WTC11 (cell line): ENCODE data around the gene CARD9. TPM values are rescaled to one million over a fixed set of nuclear protein-coding genes. Genes with fewer than 3 reads are reported as not detected.

Experiments
- ATAC-seq: fragments of 200-7000 bp; cut with Tn5 transposase; 2 replicates; pipeline ENCODE4 v1.10.0; 2021; ENCODE audit warnings: mild to moderate bottlenecking, moderate library complexity
- CTCF ChIA-PET: fragments of 300-600 bp; sonication (Branson Sonifier 250); formaldehyde crosslinking; loops from one replicate; lab custom pipeline; 2021; ENCODE audit warnings: antibody characterized with exemption; lab: Charles Lee
- POLR2A ChIA-PET: fragments of 350-600 bp; sonication (Branson Sonifier 250); formaldehyde crosslinking; loops from one replicate; lab custom pipeline; 2021; ENCODE audit warnings: antibody characterized with exemption; lab: Charles Lee
- DNase-seq: peaks from one replicate; pipeline ENCODE4 v3.0.0; 2021; ENCODE audit warnings: low spot score
- H3K27ac Mint-ChIP-seq: 2 replicates; pipeline ENCODE4 v1.8.0; 2021; ENCODE audit warnings: mixed read lengths
- H3K27me3 Mint-ChIP-seq: 2 replicates; pipeline ENCODE4 v1.8.0; 2021; ENCODE audit warnings: low read depth, mild to moderate bottlenecking, moderate library complexity, mixed read lengths
- H3K36me3 Mint-ChIP-seq: 2 replicates; pipeline ENCODE4 v1.8.0; 2021; ENCODE audit warnings: mixed read lengths
- H3K4me1 Mint-ChIP-seq: 2 replicates; pipeline ENCODE4 v1.8.0; 2022; ENCODE audit warnings: mixed read lengths
- H3K4me3 Mint-ChIP-seq: 2 replicates; pipeline ENCODE4 v1.8.0; 2021; ENCODE audit warnings: mild to moderate bottlenecking, moderate library complexity, mixed read lengths
- H3K9me3 Mint-ChIP-seq: 2 replicates; pipeline ENCODE4 v1.8.0; 2021; ENCODE audit warnings: mixed read lengths
- ATF1 ChIP-seq: sonication (generic); formaldehyde crosslinking; IDR thresholded peaks from 2 replicates; pipeline ENCODE4 v1.8.1; 2023; ENCODE audit warnings: mild to moderate bottlenecking, moderate library complexity, missing genetic modification reagents
- ERG ChIP-seq: fragments of 250-450 bp; sonication (Bioruptor Pico); IDR thresholded peaks from 2 replicates; pipeline ENCODE4 v1.8.0; 2021; ENCODE audit warnings: mild to moderate bottlenecking
- FOXK1 ChIP-seq: sonication (generic); formaldehyde crosslinking; IDR thresholded peaks from 2 replicates; pipeline ENCODE4 v1.8.0; 2022; ENCODE audit warnings: mild to moderate bottlenecking, moderate library complexity, missing genetic modification reagents
- FOXP4 ChIP-seq: sonication (generic); formaldehyde crosslinking; IDR thresholded peaks from 2 replicates; pipeline ENCODE4 v1.8.0; 2022; ENCODE audit warnings: mild to moderate bottlenecking, missing genetic modification reagents
- MLX ChIP-seq: sonication (generic); formaldehyde crosslinking; IDR thresholded peaks from 2 replicates; pipeline ENCODE4 v1.8.1; 2023; ENCODE audit warnings: mild to moderate bottlenecking, missing genetic modification reagents, moderate library complexity
- NFATC4 ChIP-seq: fragments of 250-450 bp; sonication (Bioruptor Pico); IDR thresholded peaks from 2 replicates; pipeline ENCODE4 v1.9.0; 2021; ENCODE audit warnings: mild to moderate bottlenecking
- NFE2L1 ChIP-seq: sonication (generic); formaldehyde crosslinking; IDR thresholded peaks from 2 replicates; pipeline ENCODE4 v1.8.1; 2023; ENCODE audit warnings: missing genetic modification reagents
- NR3C1 ChIP-seq: sonication (generic); formaldehyde crosslinking; conservative IDR thresholded peaks from 2 replicates; pipeline ENCODE4 v1.8.1; 2023; ENCODE audit warnings: low read depth, mild to moderate bottlenecking, missing genetic modification reagents
- PRDM15 ChIP-seq: sonication (generic); formaldehyde crosslinking; IDR thresholded peaks from 2 replicates; pipeline ENCODE4 v1.8.0; 2022; ENCODE audit warnings: missing genetic modification reagents
- STAT6 ChIP-seq: sonication (generic); formaldehyde crosslinking; conservative IDR thresholded peaks from 2 replicates; pipeline ENCODE4 v1.8.1; 2023; ENCODE audit warnings: mild to moderate bottlenecking, low read depth, missing genetic modification reagents, moderate library complexity
- ZNF121 ChIP-seq: sonication (generic); formaldehyde crosslinking; IDR thresholded peaks from 2 replicates; pipeline ENCODE4 v1.8.0; 2023; ENCODE audit warnings: missing genetic modification reagents
- ZNF138 ChIP-seq: sonication (generic); formaldehyde crosslinking; conservative IDR thresholded peaks from 2 replicates; pipeline ENCODE4 v1.8.1; 2022; ENCODE audit warnings: mild to moderate bottlenecking, moderate library complexity, missing genetic modification reagents
- ZNF219 ChIP-seq: sonication (generic); formaldehyde crosslinking; IDR thresholded peaks from 2 replicates; pipeline ENCODE4 v1.8.0; 2023; ENCODE audit warnings: missing genetic modification reagents, mild to moderate bottlenecking, borderline replicate concordance
- ZNF232 ChIP-seq: sonication (generic); formaldehyde crosslinking; IDR thresholded peaks from 2 replicates; pipeline ENCODE4 v1.8.0; 2022; ENCODE audit warnings: mild to moderate bottlenecking, missing genetic modification reagents
- ZNF423 ChIP-seq: fragments of 250-450 bp; sonication (Bioruptor Pico); IDR thresholded peaks from 2 replicates; pipeline ENCODE4 v2.1.2; 2022; ENCODE audit warnings: mild to moderate bottlenecking, moderate library complexity
- ZNF671 ChIP-seq: fragments of 250-450 bp; sonication (Bioruptor Pico); IDR thresholded peaks from 2 replicates; pipeline ENCODE4 v1.8.0; 2021; ENCODE audit warnings: mild to moderate bottlenecking
- total RNA-seq: library from RNA; stranded (reverse); gene quantifications from 3 replicates; pipeline ENCODE4 v1.2.3, GENCODE V29; 2021
- TF ChIP-seq, protein P1 (sequence below): sonication (generic); formaldehyde crosslinking; IDR thresholded peaks from 2 replicates; pipeline ENCODE4 v1.8.0; 2023; ENCODE audit warnings: mild to moderate bottlenecking, missing genetic modification reagents
- TF ChIP-seq, protein P2 (sequence below): sonication (generic); formaldehyde crosslinking; IDR thresholded peaks from 2 replicates; pipeline ENCODE4 v1.8.1; 2023; ENCODE audit warnings: mild to moderate bottlenecking, missing genetic modification reagents

The CARD9 gene
- total RNA-seq, 1 experiment from 2014 or later: 0.96 TPM

GRCh38 chr9:136400038-136400834 is 26.8 kb upstream of the CARD9 start, which contains the start of gene SNAPC4 (continued):
- TF ChIP-seq FOXP4 (CRISPR knock-in tag): peak; percentile 40; the same call in 1 of the 2 replicates
- no peak for TF ChIP-seq STAT6 (CRISPR knock-in tag)
- 0 out of 2 replicates have a peak, but pooled peaks have one; percentile 33 for TF ChIP-seq ERG
- peak; percentile 15; the same call in 1 of the 2 replicates for TF ChIP-seq ZNF671 (CRISPR knock-in tag)
- TF ChIP-seq NFATC4 (CRISPR knock-in tag): peak; percentile 44; the same call in 1 of the 2 replicates
- TF ChIP-seq MLX (CRISPR knock-in tag): no peak
- TF ChIP-seq FOXK1: peak; percentile 56; the same call in 1 of the 2 replicates
- no peak for TF ChIP-seq ZNF138
- TF ChIP-seq, protein P1, sequence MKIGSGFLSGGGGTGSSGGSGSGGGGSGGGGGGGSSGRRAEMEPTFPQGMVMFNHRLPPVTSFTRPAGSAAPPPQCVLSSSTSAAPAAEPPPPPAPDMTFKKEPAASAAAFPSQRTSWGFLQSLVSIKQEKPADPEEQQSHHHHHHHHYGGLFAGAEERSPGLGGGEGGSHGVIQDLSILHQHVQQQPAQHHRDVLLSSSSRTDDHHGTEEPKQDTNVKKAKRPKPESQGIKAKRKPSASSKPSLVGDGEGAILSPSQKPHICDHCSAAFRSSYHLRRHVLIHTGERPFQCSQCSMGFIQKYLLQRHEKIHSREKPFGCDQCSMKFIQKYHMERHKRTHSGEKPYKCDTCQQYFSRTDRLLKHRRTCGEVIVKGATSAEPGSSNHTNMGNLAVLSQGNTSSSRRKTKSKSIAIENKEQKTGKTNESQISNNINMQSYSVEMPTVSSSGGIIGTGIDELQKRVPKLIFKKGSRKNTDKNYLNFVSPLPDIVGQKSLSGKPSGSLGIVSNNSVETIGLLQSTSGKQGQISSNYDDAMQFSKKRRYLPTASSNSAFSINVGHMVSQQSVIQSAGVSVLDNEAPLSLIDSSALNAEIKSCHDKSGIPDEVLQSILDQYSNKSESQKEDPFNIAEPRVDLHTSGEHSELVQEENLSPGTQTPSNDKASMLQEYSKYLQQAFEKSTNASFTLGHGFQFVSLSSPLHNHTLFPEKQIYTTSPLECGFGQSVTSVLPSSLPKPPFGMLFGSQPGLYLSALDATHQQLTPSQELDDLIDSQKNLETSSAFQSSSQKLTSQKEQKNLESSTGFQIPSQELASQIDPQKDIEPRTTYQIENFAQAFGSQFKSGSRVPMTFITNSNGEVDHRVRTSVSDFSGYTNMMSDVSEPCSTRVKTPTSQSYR (CRISPR knock-in tag): no peak
- 0 out of 2 replicates have a peak, but pooled peaks have one; percentile 36 for TF ChIP-seq NFE2L1
- TF ChIP-seq NR3C1 (CRISPR knock-in tag): no peak

GRCh38 chr9:136399176-136400037 is 25.9 kb upstream of the CARD9 start:
- peaks cover 9% of the 10 kb centered on the region for H3K4me1 Mint-ChIP-seq
- H3K36me3 Mint-ChIP-seq: peaks cover 35% of the 10 kb centered on the region
- H3K9me3 Mint-ChIP-seq: no peaks in the 10 kb centered on the region
- H3K4me3 Mint-ChIP-seq: peak overlapping the region; percentile 88
- CTCF ChIA-PET: interaction anchor here (0.8 to 2.0 kb wide), 3 partner anchors 15 to 53 kb away, joined by 3 to 7 read pairs (median 7); no protein-coding TSS in a partner anchor
- no peaks in the 10 kb centered on the region for H3K27me3 Mint-ChIP-seq
- H3K27ac Mint-ChIP-seq: peak overlapping the region; percentile 90
- ATAC-seq (no peak), DNase-seq (peak; percentile 28)
- POLR2A ChIA-PET: interaction anchor here (0.5 kb wide), 1 partner anchor 10 kb away, joined by 3 read pairs; no protein-coding TSS in a partner anchor
- TF ChIP-seq ZNF121 (CRISPR knock-in tag) (no peak), ZNF232 (no peak), ZNF423 (CRISPR knock-in tag) (no peak), PRDM15 (CRISPR knock-in tag) (0 out of 2 replicates have a peak, but pooled peaks have one; percentile 40), ZNF219 (CRISPR knock-in tag) (no peak), ATF1 (0 out of 2 replicates have a peak, but pooled peaks have one; percentile 52)
- TF ChIP-seq, protein P2, sequence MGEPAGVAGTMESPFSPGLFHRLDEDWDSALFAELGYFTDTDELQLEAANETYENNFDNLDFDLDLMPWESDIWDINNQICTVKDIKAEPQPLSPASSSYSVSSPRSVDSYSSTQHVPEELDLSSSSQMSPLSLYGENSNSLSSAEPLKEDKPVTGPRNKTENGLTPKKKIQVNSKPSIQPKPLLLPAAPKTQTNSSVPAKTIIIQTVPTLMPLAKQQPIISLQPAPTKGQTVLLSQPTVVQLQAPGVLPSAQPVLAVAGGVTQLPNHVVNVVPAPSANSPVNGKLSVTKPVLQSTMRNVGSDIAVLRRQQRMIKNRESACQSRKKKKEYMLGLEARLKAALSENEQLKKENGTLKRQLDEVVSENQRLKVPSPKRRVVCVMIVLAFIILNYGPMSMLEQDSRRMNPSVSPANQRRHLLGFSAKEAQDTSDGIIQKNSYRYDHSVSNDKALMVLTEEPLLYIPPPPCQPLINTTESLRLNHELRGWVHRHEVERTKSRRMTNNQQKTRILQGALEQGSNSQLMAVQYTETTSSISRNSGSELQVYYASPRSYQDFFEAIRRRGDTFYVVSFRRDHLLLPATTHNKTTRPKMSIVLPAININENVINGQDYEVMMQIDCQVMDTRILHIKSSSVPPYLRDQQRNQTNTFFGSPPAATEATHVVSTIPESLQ (CRISPR knock-in tag): no peak
